GM12872 (cell line): ENCODE measurements around the gene CYSTM1.

ENCODE experiments used
- TF ChIP-seq, protein P1 (sequence below): IDR thresholded peaks from 3 replicates; pipeline ENCODE4 v1.5.1; 2011; ENCODE audit warnings: low read depth, mild to moderate bottlenecking, low read length, moderate library complexity; ENCODE audit not compliant: insufficient read depth

The CYSTM1 gene

DNA sequence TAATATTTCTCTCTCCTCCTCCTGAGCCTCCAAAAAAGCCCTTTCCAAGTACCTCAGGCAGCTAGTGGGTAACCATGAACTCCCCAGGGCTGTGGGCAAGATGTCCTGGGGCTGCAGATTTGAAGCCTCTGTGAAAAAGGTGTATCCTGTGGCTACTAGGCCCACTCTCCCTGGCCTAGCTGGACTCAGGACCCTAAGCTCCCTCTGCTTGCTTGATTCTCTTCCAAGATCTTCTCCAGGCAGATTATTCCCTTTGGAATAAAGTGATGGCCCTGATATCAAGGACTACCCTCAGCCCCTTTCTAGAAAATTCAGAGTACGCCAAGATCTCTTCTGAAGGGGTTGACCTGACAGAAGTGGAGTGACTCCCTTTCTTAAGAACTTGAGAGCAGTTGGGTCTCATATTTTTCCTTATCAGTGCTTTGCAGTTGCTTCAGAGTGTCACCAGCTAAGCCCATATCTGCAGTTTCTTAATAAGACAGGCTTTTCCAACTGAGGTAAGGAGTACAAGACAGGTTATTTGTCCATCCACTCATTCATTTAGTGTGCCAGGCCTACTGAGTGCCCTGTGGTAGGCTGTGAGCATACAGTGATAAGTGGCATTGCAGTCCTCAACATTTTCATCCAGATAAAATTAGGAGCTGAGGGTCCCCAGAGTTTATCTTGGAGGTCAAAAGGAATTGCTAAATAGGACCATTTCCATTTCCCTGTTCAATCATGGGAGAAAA lies 42.5 kb downstream of the CYSTM1 start:
- TF ChIP-seq, protein P1, sequence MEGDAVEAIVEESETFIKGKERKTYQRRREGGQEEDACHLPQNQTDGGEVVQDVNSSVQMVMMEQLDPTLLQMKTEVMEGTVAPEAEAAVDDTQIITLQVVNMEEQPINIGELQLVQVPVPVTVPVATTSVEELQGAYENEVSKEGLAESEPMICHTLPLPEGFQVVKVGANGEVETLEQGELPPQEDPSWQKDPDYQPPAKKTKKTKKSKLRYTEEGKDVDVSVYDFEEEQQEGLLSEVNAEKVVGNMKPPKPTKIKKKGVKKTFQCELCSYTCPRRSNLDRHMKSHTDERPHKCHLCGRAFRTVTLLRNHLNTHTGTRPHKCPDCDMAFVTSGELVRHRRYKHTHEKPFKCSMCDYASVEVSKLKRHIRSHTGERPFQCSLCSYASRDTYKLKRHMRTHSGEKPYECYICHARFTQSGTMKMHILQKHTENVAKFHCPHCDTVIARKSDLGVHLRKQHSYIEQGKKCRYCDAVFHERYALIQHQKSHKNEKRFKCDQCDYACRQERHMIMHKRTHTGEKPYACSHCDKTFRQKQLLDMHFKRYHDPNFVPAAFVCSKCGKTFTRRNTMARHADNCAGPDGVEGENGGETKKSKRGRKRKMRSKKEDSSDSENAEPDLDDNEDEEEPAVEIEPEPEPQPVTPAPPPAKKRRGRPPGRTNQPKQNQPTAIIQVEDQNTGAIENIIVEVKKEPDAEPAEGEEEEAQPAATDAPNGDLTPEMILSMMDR = no peak

DNA sequence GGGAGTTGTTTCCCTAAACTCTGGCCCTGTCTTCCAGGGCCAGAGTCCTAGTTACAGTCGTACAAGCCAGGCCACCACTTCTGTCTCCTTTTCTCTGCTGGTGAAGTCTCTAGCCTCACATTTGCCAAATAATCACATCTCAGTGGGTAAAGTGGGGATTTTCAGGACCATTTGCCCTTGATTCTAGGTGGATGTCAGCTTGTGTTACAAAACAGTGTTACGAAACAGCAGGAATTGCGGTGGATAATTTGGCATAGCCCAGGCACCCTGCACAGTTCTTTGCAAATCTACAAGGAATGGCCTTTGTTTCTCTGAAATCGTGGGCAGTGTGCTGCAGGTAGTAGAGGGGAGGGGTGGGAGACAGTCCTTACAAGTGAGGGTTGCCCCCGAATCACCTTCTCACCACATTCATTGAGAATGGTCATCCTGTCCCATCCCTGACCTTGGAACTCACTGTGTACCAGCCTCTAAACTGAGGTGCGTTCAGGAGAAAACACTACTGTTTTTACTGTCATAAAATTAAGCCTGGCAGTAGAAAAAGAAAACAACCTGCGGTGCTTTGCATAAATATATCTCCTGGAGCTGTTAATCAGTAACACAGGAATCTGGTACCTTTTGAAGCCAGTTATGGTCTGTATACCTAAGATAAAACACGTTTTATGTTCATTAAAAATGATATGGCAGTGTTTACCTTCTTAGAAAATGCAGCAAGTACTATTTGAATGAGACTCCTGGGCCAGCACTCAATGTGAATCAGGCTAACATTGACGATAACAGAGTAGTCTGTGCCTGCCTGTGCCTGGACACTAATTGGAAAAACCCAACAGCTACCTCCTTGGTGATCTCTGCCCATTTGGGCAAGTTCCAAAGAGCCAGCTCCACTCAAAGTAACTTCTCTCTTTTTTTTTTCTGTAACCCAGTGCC lies 44.3 kb downstream of the CYSTM1 start:
- TF ChIP-seq, protein P1 = no peak

DNA sequence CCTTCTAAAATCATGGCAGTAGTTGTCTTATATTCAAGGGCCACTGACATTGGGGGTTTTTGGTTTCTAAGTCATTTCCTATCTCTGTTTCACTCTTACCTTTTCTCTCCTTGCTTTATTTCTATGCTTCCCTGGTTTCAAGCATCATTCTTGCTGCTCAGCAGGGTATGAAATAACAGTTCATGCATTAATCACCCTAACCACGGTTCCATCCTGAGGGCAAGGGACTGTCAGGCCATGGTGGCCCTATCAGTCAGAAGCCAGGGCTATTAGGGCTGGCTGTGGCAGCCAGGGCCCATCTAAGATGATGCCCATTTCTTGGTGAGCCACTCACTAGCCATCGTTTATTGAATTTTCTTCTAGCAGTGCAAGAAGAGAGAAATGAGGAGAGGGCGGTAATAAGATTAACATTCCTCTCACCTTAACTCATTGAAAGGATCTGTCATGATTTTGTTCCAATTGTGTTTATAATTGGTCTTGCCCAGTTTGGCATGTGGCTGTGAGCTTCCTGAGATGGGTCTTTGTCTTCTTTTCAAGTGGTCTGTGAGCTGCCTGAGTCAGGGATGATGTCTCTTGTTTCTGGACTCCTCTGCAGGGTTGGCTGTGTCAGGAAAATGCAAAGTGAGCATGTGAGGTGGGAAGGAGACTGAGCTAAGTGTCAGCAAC lies 45.2 kb downstream of the CYSTM1 start:
- TF ChIP-seq, protein P1 = no peak

DNA sequence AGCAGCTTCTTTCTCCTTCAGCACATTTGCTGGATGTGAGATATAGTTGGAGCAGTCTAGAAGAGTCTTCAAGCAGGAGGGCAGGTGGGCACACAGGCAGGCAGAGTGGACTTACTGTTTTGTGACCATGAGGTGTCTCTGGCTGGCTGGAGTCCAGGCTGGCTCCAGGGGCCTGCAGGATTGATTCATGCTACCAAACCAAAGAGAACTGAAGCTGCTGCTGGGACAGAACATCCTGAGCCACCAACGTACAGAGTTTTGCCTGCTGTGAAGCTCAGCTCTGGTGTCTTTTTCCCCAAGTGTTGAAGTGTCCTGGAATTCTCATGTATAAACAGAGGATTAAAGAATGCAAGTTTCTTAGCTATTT lies 45.7 kb downstream of the CYSTM1 start:
- TF ChIP-seq, protein P1 = no peak

DNA sequence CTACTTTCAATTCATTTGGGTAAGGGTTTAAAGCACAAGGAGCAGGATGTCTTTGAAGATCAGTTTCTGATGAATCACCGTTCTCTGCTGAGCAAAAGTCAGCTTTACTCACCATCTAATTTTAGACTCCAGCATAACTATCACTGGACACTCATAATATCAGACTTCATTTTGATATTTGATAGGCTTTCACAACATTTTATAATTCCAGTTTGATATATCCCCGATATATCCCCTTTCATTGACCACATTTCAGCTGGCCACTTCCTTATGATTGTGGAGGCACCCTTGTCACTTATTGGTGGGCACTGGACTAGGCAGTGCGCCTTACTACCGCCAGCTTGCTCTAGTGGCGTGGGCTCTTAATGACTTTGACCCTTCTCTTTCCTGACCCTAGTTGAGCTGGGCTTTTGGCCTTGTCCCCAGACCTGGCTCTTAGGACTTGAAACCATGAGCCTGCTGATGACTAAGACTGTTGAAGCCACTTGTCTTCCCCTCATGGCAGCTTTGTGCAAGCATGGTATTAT lies 46.8 kb downstream of the CYSTM1 start:
- TF ChIP-seq, protein P1 = no peak

DNA sequence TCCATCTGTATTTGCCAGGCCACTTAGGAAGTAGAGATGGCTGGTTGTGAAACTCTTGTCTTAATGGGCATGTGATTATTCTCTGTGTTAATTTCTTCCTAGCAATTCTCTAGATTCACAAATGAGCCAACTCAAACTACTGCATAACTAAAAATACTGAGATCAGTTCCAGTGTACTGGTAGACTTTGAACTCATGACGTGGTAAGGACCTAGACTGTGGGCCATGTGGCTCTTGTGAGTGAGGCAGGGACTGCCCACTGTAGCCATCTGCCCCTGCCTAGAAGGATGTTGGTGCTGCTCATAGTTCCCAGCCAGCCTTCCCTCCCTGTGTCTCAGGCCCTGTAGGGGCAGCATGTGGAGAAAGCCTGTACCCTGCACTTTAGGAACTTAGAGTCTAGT lies 47.4 kb downstream of the CYSTM1 start:
- TF ChIP-seq, protein P1 = no peak

DNA sequence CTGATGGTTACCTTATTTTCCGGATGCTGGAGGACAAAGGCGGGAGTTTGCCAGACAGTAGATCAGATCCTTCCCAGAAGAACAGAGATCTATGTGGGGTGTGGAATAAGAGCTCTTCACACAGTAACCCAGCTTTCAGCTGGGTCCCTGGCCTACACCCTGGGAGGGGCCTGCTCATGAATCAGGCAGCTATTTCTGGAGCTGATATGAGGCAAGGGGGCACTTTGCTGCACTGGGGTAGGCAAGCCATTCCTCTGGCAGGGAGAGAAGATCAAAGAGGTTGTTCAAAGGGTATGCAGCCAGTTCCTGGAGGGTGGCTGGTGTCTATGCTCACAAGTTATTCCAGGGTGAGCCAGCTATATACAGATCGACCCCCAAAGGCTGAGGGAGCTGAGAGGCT lies 48.6 kb downstream of the CYSTM1 start:
- TF ChIP-seq, protein P1 = no peak
